HG03025 (cell line): Measurements from ENCODE around the gene CDH4.

Experiments
- ATAC-seq: cut with Tn5 transposase; IDR thresholded peaks from one replicate; pipeline ENCODE4 v1.9.1; 2021; ENCODE audit warnings: mild to moderate bottlenecking, moderate library complexity; ENCODE audit not compliant: unreplicated experiment, low FRiP score

The CDH4 gene

DNA sequence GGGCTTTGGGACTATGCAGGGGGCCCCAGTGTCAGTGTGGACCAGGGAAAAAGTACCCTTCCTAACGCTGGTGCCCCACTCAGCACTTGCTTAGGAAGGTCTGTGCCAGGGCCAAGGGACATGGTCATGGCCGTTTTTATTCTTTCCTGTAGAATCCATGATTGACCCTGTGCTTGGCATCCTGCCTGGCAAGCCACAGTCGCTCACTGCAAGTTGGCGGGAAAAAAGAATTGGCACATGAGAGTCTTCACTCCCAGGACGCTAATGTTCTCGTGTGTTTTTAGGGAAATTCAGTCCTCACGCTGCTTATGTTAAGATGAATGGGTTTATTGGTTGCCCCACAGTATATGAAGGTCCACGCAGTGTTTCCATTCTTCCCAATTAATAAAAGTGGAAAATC, 253.4 kb downstream of the CDH4 start:
- ATAC-seq: no peak

DNA sequence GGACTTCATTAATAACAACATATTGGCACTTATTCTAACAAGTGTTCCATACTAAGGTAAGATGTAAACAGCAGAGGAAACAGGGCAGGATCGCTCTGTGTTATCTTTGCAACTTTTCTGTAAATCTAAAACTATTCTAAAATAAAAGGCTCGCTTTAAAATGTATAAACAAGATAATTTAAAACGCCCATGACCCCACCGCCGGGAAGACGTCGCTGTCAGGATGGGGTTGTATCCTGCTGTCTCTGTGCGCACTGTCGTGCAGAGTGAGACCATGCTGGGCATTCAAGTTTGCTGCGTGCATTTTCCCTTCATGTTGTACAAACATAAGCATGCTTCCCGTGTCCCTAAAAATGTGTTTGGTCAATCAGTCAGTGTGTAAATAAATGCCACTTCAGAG, 255.7 kb downstream of the CDH4 start:
- no peak for ATAC-seq

DNA sequence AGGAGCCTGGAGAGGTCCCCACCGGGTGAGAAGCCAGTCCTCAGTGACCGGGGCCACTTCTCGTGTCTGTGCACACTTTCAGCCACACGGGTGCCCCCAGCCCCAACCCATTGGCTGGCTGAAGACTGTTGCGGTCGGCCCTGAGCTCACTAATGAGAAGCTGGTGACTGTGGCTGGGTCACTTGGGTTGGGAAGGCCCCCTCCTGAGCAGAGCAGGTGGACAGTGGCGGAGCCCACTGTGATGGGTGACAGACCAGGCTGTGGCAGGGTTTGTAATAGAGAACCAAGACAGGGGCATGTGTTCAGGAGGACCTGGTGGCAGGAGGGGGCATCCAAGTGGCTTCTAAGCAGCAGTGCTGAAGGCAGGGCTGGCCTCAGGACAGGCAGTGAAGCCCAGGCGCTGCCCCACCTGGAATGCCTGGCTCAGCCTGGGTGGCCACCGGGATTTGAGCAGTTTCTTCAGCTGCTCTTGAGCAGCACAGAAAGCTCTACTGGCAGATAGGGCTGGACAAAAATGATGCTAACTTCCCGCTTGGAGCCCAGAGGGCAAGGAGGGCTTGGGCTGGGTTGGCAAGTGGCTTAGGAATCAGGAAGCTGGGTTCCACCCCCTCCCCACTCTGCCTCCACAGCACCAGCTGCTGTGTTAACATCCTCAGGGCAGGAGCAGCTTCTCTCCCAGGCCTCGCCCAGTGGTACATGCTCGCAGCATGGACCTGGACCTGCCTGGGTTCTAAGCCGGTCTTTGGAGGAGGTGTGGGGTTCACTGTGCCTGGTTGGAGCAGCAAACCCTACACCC, 256.4 kb downstream of the CDH4 start:
- ATAC-seq: no peak

DNA sequence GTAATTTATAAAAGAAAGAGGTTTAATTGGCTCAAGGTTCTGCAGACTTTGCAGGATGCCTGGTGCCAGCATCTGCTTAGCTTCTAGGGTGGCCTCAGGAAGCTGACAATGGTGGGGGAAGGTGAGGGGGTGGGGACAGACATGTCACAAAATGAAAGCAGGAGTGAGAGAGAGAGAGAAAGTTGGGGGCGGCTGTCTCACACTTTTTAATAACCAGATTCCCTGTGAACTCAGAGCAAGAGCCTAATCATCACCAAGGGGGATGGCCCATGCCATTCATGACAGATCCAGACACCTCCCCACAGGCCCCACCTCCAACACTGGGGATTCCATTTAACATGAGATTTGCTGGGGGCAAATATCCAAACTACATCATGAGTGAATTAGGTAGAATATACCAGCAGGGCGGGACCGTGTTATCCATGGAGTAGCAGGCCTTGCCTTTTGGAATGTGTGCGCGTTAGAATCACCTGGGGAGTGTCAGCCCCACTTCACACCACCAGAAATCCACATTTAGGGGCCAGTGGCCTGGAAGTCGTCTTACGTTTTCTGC, 258.8 kb downstream of the CDH4 start:
- no peak for ATAC-seq

DNA sequence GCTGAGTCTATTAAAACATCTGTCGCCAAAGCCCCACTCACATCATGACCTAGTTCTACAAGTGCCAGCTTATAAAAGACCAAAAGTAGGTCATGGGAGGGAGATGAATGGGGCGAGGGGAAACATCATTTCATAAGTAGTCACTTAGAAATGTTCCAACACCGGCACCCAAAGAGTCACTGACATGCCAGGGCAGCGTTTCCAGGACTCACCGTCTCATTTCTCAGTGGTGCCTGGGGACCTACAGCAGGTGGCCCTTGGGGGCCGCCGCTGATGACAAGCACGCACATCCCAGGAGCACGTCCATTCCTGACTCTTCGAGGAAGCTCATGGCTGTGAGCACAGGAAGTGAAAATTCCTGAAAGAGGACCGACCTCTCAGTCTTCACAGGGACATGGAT, 260.4 kb downstream of the CDH4 start:
- no peak for ATAC-seq

DNA sequence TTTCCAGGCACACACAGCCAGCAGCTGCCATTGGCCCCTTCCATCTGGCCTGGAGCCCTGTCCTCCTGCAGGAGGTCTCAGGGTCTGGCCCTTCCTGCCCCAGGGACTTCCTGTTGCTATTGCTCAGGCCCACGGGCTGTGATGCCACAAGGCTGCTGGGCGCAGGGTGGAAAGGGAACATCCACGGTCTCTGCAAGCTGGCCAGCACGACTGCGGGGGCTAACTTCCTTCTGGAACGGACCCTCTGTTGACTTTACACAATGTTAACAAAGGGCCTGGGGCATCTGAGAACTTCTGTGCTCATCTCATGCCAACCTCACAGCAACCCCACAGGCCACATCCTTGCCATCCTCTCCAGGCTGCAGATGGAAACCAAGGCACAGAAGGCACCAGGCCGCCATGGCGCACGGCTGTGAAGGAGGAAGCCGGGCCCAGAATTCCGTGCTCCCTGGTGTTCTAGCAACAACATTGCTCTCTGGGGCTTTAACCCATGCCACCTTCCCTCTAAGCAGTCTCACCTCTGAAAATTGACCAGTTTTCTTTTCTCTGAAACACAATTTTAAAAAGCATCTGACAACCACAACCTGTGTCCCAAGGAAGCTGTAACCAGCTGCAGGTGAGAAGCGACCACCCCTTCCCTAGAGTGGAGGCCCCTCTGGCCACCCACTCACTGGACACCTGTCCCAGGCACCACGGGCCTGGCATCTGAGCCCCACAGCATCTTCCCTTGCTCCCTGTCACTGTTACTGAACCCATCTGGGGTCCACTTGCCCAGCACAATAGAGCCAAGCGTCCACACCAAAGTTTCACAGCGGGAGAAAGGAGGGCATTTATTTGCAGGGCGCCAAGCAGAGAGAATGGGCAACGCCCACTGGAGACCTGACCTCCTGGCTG, 261.3 kb downstream of the CDH4 start:
- ATAC-seq: no peak

DNA sequence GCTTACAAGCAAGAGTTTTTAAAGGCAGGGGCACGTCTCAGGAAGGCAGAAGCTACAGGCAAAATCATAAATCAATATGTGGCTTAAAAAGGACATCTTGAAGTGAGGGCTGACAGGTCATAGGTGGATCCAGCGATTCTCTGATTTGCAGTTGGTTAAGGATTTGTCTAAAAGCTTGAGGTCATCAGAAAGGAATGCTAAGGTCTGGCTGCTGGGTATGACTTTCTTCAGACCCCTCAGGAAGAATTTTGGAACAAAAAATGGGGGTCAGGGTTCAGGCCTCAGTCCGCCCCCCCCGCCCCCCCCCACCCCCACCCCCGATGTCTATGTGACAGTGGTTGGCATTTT, 261.9 kb downstream of the CDH4 start:
- no peak for ATAC-seq

DNA sequence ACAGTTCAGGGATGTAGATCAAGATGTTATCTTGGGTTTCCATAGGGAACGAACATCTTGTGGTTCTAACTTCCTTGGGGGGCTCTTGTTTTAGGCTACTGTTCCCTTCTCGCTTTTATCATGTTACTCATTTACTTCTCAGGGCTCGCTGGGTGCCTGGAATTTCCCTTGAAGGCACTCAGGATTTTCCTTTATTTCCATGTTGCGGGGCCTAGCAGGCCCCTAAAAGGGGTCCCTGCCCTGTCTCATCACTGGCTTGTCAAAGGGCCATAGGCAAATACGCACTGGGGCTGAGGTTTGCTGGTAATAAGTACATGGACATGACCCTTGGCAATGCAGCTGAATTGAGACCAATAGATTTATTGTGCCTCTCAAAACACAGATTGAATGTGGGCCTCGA, 262.3 kb downstream of the CDH4 start:
- no peak for ATAC-seq

DNA sequence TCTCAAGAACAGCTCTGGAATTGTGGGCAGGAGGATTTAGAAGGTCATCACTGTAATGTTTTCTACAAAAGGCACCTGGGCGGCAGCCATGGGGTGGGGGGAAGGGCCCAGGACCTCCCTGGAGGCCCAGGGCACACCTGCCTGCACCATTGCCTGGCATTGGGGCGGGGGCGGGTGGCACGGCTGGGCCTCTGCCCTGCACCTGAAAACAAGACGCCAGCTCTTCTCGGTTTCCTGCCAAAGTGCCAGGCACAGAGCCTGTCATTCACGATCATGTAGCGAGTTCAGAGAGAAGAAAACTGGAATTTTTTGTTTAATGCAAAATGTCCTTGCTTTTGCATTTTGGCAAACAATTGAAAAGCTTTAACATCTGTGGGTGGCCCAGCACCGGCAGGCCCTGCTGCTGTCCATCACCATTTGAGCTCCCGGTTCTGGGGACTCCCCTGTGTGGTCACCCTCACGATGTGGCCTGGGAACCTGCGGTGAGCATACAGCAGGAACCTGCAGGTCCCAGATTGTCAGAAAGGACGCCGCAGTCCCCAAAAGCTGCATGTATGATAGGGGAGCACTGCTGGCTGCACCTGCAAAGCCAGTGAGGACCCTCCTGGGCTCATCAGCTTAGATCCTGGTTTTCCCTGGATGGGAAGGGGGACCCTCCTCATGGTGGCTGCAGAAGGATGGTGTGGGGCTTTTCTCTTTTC, 262.9 kb downstream of the CDH4 start:
- no peak for ATAC-seq

DNA sequence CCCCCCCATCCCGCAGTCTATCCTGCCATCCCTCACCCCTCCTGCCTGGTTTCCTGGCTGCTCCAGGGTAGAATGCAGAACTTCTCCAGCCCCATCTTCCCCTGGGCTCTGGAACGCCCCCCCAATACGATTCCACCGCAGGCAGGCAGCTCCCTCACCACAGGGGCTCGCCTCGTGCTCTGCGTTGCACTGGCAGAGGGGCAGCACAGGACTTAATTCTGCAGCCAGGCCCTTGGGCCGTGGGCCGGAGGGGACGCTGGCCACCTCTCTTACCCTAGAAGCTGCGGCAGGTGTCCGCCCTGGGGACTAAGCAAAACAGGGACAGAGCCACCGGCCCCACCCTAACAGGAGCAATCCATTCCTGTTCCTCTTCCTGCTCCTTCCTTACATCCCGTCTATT, 263.9 kb downstream of the CDH4 start:
- no peak for ATAC-seq

DNA sequence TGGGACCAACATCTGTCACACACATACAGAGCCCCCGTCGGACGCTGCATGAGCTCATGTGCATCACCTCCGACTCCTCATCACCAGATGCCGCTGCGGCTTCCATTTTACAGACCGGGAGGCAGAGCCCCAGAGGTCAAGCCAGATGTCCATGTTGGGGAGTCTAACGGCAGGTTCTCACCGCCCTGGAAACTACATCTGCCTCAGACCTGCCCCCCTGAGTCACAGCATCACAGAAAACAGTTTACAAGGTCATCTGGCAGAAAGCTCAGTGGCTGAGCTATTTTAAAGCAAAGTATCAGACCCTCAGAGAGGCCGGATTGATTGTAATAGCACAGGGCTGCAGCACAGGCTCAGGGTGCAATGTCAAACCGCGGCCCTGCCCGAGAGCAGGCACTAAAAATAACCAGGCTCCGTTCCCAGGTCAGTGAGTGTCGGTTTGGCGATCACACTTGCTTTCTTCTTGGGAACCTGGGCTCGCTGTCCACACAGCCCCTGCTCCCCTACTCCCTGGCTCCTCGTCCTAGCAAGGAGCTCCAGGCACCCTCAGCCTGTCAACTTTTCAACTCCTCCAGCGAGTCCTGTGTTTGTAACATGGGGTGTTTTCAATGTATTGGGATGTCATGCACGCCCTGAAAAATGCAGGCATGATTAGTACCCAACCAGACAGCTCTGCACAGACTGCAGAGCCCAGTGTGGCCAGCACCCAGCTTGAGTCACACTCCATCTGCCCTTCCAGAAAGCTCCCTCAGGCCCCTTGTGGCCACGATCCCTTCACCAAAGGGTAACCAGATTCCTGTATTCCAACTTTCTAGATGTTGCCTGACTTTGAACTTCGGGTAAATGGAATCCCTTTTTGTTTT, 264.5 kb downstream of the CDH4 start:
- no peak for ATAC-seq

DNA sequence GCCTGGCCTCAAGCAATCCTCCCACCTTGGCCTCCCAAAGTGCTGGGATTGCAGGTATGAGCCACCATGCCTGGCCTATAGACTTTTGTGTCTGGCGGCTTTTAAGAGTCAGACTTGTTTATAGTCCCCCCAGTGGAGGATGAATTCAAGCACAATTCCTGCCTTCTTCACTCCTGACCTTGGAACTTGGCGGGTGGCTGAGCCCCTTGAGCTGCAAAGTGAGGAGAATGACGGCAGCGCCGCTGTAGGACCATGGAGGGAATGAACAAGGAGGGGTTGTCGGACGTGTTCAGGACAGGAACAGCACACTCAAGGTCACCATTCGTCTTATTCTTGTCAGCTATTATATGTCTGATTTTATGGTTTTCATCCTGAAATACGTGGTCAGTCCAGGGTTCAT, 265.4 kb downstream of the CDH4 start:
- ATAC-seq: no peak

DNA sequence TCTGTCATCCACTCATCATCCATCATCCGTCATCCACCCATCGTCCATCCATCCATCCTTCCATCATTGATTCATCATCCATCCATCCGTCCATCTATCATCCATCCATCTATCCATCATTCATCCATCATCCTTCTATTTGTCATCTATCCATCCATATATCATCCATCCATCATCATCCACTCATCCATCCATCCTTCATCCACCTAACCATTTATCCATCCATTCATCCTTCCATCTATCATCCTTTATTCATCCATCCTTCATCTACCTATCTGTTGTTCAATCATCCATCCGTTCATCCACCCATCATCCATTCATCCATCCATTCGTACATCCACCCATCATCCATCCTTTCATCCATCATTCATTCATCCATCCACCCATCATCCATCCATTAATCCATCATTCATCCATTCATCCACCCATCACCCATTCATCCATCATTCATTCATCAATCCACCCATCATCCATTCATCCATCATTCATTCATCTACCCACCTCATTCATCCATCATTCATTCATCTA, 266.4 kb downstream of the CDH4 start:
- ATAC-seq: no peak

DNA sequence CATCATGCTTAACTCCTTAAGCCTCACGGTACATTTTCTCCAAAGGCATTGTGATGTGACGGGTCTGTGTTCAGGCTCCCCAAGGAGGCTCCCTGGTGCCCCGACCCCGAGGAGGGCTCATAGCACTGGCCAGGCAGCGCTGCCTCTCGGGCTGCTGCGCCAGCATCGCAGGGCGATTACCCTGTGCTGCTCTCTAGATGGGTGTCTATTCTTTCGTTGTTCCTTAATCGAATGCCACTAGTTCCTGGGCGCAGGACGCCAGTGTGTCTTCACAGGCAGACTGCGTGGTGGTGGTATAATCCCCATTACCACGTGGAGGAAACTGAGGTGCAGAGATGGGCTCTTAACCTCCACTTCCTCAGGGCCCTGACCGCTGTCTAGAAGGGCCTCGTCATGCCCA, 267.4 kb downstream of the CDH4 start:
- no peak for ATAC-seq

DNA sequence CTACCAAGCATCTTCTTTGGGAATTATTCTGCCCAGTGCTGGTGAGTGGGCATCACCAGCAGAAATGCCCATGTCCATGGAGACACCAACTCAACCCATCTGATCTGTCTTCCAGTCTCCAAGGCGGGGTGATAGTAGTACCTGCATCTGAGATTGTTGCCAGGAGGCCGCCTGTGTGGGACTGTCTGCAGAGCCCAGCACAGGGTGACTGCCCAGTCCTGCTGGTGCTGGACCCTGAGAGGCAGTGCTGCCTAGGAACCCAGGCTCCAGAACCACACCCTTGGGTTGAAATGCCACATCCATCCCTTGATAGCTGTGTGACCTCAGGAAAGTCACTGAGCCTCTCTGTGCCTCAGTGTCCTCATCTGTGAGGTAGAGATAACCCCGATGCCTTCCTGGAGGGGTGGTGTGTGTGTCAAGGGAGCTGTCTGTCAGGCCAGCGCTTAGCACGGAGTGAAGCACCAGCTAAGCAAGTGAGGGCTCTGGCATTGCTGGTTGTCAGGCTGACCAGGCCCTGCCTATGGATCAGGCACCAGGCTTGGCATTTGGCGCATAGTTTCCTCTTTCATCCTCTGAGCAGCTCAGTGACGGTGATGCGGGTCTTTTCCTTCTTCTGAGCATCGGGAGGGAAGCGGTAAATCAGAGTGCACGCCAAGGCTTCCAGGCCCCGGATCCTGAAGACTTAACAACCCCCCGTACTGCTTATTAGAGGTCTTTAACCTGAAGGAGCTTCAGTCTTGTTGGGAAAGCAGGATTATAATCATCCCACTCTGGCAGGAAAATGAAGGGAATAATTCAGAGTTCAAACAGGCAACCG, 268.2 kb downstream of the CDH4 start:
- ATAC-seq: no peak

DNA sequence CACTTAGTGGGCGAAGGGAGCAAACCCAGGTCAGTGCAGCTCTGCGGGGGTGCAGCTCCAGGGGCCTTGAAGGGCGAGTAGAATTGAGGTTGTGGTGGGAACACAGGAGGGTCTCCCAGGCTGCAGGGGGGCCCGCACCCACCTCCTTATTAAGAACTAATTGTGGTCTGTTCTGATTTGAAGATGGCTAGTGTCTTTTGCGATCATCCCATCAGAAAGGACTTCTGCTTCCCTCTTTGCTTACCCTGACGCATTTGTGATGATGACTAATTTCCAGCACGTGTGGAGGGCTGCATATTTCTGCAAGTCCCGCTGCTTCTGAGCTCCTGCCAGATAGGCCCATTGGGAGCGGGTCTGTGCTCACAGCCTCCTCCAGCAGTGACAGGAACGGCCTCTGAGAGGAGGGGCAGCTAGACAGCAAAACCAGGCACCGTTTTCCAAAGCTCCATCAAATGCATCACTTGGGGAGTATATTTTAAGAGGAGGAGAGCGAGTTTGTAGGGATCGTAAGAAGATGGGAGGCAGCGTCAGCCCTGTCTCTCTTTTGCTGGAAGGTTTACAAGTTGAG, 268.9 kb downstream of the CDH4 start:
- ATAC-seq: no peak

DNA sequence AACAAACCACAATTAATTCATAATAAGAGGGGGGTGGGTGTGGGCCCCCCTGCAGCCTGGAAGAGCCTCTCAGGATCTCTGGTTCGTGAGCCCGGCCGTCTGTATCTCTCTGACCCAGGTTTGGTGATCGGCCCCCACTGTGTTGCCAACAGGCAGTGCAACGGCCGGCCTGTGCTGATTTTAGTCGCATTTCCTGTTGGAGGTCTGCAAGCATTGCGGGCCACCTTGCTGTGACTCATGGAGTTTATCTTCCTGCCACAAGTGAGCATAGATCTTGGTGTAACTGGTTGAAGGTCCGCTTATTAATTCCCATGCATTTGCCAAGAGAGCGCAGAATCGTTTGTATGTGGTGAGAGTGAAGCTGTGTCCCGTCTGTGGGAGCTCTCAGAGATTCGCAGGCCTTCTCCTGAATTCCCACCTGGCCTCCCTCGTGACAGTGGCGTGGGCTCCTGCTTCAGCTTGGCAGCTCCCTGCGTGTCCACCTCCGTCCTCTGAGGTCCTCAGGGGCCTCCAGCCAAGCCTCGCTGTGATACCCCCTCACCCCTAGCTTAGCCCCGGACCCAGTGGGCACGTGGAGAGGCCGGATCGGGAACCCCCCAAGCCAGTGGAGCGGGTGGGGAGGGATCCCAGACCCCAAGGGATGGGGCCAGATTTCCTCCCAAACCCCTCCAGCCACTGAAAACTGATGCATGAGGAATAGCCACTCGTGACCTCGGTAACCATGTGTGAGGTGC, 269.8 kb downstream of the CDH4 start:
- no peak for ATAC-seq

DNA sequence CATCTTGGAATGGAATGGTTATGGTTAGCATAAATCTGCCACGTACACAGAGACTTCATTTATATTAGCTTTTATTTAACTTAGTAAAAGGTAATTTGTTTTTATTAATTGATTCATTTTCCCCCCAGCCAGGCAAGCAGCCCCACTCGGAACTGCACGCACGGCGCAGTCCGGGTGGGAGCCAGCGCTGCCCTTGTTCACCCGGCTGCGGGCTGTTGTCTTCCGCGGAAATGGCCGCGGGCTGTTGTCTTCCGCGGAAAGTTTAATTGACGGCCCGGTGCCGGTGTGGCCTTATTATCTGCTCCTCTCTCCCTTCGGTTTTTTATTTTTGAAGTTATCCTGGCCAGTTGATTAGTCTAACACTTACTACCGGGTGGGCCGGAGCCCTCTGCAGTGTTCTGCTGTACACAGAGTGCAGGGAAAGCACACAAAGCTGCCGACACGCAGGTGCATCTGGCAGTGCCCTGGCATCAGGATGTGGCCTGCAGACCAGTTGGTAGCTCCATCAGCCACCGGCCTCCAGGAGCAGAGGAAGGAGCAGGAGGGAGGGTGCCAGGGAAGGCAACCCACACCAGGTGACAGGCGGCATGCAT, 270.5 kb downstream of the CDH4 start:
- ATAC-seq: no peak
